Activated T-helper 2 cell treated with anti-CD3 and anti-CD28 coated beads, Interferon-gamma antibody, Interleukin-2, Interleukin-4, amounts not matched to agents 10 μg/mL and 5 μg/mL and 100 μg/mL, durations not matched to agents 14 hours and 24 hours and 36 hours (primary cell): ENCODE data around the gene CKAP4. TPM values are rescaled to one million over a fixed set of nuclear protein-coding genes. Genes with fewer than 3 reads are reported as not detected.

Experiments
- DNase-seq: peaks from one replicate; pipeline ENCODE4 v3.0.0; 2021; ENCODE audit warnings: low spot score
- H3K27ac Mint-ChIP-seq: one replicate; pipeline ENCODE4 v1.8.0; 2021; ENCODE audit warnings: mixed read lengths
- H3K27me3 Mint-ChIP-seq: one replicate; pipeline ENCODE4 v1.8.0; 2021; ENCODE audit warnings: low read depth, mixed read lengths
- H3K36me3 Mint-ChIP-seq: one replicate; pipeline ENCODE4 v1.8.0; 2021; ENCODE audit warnings: low read depth, mixed read lengths
- H3K4me1 Mint-ChIP-seq: one replicate; pipeline ENCODE4 v1.8.0; 2021; ENCODE audit warnings: low read depth, mixed read lengths
- H3K4me3 Mint-ChIP-seq: one replicate; pipeline ENCODE4 v1.8.0; 2021; ENCODE audit warnings: low read depth, mild to moderate bottlenecking, moderate library complexity, mixed read lengths
- H3K9me3 Mint-ChIP-seq: one replicate; pipeline ENCODE4 v1.8.0; 2021; ENCODE audit warnings: mixed read lengths
- intact Hi-C: fragments of 100-400 bp; cut with micrococcal nuclease; formaldehyde crosslinking; loops from one replicate; pipeline ENCODE4 v1.15.1; 2023
- total RNA-seq: library from RNA; stranded (reverse); gene quantifications from 2 replicates; pipeline ENCODE4 v1.2.3, GENCODE V29; 2022

CKAP4 gene
- total RNA-seq, 1 donor from 2014 or later, result 5.7 TPM

GRCh38 chr12:106205208-106206069 lies 42.4 kb downstream of the CKAP4 start:
- H3K27ac Mint-ChIP-seq, result no peak overlapping the region
- no peaks in the 10 kb centered on the region for H3K4me1 Mint-ChIP-seq
- no peaks in the 10 kb centered on the region for H3K36me3 Mint-ChIP-seq

GRCh38 chr12:106204312-106204711 lies 43.5 kb downstream of the CKAP4 start:
- H3K4me3 Mint-ChIP-seq, result no peak overlapping the region
- no peaks in the 10 kb centered on the region for H3K36me3 Mint-ChIP-seq
- intact Hi-C loops, result no loop called here
- no peaks in the 10 kb centered on the region for H3K4me1 Mint-ChIP-seq
- peaks cover 10% of the 10 kb centered on the region for H3K27me3 Mint-ChIP-seq
- H3K9me3 Mint-ChIP-seq, result no peaks in the 10 kb centered on the region
- no peak overlapping the region for H3K27ac Mint-ChIP-seq
- DNase-seq, result no peak

More at GRCh38 chr12:106205208-106206069, 42.4 kb downstream of the CKAP4 start:
- intact Hi-C loops, result no loop called here
- DNase-seq, result no peak
- Mint-ChIP-seq H3K4me3 (no peak overlapping the region), H3K27me3 (peaks cover 21% of the 10 kb centered on the region), H3K9me3 (no peaks in the 10 kb centered on the region)

DNA sequence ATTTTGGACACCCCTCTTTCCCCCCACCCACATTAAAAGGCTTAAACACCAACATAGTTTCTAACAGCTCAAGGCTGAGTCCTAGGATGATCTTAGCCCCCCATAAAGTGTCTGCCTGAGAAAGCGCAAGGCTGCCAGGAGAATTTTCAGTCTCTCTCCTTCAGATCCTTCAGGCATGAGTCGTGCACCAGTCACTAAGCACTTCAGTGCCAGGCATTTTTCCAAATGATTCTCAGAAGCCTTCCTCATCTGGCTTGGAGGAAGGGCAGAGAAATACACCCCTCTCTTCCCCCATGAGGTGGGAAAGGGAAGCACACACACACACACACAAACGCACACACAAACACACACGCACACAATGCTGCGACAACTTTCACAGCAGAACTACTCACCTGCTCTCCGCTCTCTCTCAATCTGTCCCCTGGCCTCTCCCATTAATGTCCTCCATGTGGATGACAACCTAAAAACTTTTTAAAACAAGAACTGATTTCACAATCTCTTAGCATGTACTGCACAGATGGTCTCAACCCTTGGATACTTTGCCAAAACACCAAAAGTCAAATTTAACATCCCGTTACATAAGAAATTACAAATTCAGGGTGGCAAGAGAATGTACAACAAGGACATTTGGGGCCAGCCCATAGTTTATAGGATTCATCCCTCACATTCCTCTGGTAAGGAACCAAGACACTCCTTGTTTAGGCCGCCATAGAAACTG lies 49.8 kb downstream of the CKAP4 start:
- no peaks in the 10 kb centered on the region for H3K9me3 Mint-ChIP-seq

DNA sequence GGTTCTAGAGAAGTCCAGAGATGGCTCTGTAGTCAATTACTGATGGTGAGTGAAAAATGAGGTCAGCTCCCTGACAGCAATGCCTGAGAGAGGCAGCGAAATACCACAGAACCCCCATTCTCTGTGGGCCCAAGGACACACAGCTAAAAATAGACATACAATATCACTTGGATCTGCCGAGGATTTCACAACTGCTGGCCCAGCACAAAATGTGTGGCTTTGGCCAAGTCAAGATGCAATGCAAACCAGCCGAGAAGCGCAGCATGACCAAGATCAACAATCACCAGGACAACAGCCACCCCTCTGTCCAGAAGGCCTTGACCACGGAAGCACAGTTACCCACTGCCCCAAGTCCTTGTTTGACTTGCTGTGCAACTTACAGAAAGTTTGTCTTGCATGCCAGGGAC lies 52.2 kb downstream of the CKAP4 start:
- Mint-ChIP-seq H3K36me3 (no peaks in the 10 kb centered on the region), H3K27me3 (peaks cover 14% of the 10 kb centered on the region), H3K4me1 (no peaks in the 10 kb centered on the region), H3K9me3 (no peaks in the 10 kb centered on the region), H3K27ac (no peak overlapping the region), H3K4me3 (no peak overlapping the region)
- intact Hi-C loops, result no loop called here
- no peak for DNase-seq

More for the DNA sequence above, 49.8 kb downstream of the CKAP4 start:
- Mint-ChIP-seq H3K4me1 (no peaks in the 10 kb centered on the region), H3K27ac (no peak overlapping the region), H3K4me3 (no peak overlapping the region), H3K36me3 (no peaks in the 10 kb centered on the region), H3K27me3 (peaks cover 14% of the 10 kb centered on the region)
- intact Hi-C loops, result no loop called here
- no peak for DNase-seq

DNA sequence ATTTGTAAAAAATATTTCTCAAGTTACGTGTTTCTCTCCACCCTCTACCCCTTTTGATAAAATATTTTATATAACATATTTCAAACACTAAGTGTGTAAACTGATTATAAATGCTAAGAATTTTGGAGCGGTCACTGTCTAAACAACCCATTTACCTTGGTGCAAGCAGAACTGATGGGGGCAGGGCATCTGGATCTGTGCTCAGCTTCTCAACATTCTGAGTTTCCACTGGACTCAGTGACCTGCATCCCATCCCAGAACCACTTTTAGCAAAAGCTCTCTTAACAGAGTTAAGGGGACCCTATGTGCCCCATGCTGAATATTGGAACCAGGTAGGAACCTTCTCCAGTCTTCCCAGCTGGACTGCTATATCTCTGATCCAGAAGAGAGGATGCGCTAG lies 53.5 kb downstream of the CKAP4 start:
- Mint-ChIP-seq H3K4me1 (no peaks in the 10 kb centered on the region), H3K27me3 (peaks cover 14% of the 10 kb centered on the region), H3K4me3 (no peak overlapping the region), H3K27ac (no peak overlapping the region), H3K9me3 (no peaks in the 10 kb centered on the region), H3K36me3 (no peaks in the 10 kb centered on the region)
- intact Hi-C loops, result no loop called here
- DNase-seq, result no peak

DNA sequence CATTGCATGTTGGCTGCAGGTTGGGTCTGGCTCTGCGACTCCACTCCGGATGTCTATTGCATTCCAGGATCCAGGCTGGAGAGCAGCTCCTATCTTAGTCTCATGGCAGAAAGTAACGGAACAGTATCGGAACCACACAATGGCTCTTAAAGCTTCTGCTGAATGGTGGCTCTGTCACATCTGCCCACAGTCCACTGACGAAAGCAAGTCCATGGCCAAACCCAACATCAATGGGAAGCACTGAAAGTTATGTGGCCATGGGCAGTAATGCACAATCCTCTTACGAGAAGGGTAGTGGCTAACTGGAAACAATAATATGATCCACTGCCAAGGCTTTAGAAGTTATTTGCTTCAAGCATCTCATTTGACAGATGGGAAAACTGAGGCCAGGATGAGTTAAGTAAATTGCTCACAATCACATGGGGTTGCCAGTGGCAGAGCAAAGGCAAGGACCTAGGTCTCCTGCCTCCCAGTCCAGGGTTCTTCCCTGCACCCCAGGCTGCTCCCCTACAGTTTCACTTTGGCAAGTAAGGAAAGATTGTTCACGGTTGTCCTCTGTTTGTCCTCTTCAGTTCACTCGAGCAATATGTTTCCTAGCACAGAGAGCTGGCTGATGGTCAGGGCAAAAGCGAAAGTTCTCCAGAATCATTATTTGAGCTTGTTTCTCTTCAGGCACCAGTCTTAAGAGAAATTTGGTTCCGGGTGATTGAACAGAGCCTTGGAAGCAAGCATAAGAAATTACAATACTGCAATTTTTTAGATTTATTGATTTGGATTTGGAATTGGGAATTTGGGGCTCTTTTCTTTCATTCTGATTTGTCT lies 54.2 kb downstream of the CKAP4 start:
- Mint-ChIP-seq H3K27ac (no peak overlapping the region), H3K36me3 (no peaks in the 10 kb centered on the region), H3K4me1 (no peaks in the 10 kb centered on the region), H3K27me3 (peaks cover 14% of the 10 kb centered on the region), H3K4me3 (no peak overlapping the region), H3K9me3 (no peaks in the 10 kb centered on the region)
- intact Hi-C loops, result no loop called here
- DNase-seq, result no peak

DNA sequence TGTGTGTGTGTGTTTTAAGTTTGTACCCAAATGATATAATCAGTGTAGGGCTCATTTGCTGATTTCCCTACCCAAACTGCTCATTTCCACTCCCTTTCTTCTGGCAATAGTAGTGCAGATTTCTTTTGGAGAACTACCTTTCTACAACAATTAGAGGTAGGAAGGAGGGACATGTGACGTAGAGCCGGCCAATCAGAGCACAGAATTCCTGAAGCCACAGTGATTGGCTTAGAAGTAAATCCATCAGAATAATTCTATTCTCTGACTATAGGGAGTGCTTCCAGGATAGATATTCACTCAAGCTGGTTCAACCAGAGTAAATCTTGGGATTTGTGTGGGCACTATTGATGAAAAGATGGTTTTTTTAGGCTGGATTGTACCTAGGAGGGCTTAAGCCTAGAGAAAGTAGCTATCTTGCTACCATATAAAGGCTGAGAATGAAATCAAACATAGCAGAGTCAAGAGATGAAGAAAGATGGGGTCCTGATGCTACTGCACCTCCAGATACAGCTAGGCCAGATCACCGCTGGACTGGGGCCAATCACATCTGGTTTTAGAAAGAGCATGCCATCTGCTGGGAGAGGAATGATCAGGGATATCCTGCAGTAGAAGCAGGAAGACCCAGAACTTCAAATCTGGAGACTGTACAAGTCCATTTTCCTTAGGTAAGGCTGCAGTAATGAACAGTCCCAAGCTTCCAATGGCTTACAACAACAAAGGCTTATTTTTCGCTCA lies 55.0 kb downstream of the CKAP4 start:
- Mint-ChIP-seq H3K9me3 (no peaks in the 10 kb centered on the region), H3K4me3 (no peak overlapping the region), H3K27me3 (peaks cover 11% of the 10 kb centered on the region), H3K4me1 (no peaks in the 10 kb centered on the region), H3K36me3 (no peaks in the 10 kb centered on the region), H3K27ac (no peak overlapping the region)
- intact Hi-C loops, result no loop called here
- DNase-seq, result no peak

DNA sequence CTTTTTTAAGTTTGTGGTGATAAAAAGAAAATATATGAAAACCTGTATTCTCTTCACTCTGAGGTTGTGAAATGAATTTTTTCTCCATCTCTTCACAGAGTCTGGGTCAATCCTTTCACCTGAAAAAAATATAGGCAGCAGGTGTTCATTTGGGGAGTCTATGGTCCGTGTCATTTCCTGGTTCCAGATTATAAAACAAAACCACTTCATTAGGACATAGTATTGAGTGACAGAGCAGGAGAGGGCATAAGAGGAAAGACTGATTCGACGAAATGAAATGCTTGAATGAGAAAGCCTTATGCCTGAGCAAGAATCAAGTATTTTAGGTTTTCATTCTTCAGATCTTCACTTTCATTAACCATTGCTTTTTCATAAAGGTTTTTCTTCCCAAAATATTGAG lies 57.2 kb downstream of the CKAP4 start:
- no peaks in the 10 kb centered on the region for H3K36me3 Mint-ChIP-seq
- no peak for DNase-seq
- peaks cover 6% of the 10 kb centered on the region for H3K27me3 Mint-ChIP-seq
- intact Hi-C loops, result no loop called here
- H3K4me3 Mint-ChIP-seq, result no peak overlapping the region
- H3K9me3 Mint-ChIP-seq, result no peaks in the 10 kb centered on the region
- no peaks in the 10 kb centered on the region for H3K4me1 Mint-ChIP-seq
- H3K27ac Mint-ChIP-seq, result no peak overlapping the region

GRCh38 chr12:106189341-106189740 lies 58.5 kb downstream of the CKAP4 start:
- H3K4me1 Mint-ChIP-seq, result no peaks in the 10 kb centered on the region

DNA sequence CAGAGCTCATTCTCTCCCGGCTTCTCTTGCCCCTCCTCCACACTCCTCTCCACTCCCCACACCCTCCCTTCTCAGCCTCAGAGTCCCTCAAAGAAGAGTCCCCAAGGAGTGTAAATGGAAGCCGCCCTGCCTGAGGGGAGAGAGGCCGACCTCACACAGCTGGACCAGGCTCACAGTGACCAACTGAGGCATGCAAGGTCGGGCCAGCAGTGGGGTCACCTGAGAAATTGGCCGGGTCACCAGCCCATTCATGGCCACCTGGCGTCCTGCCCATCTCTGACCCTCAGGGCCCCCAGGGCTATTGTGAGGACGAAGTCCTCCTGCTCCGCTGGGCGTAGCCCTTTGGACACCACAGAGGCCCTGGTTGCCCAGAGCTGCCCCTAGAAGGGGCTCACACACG lies 59.6 kb downstream of the CKAP4 start:
- H3K27ac Mint-ChIP-seq, result no peak overlapping the region
- intact Hi-C loops, result no loop called here

More at GRCh38 chr12:106189341-106189740, 58.5 kb downstream of the CKAP4 start:
- no peaks in the 10 kb centered on the region for H3K9me3 Mint-ChIP-seq
- no peak overlapping the region for H3K27ac Mint-ChIP-seq
- DNase-seq, result no peak
- H3K4me3 Mint-ChIP-seq, result no peak overlapping the region
- H3K36me3 Mint-ChIP-seq, result no peaks in the 10 kb centered on the region
- peaks cover 3% of the 10 kb centered on the region for H3K27me3 Mint-ChIP-seq
- intact Hi-C loops, result no loop called here

More for the DNA sequence above, 59.6 kb downstream of the CKAP4 start:
- Mint-ChIP-seq H3K4me1 (no peaks in the 10 kb centered on the region), H3K4me3 (no peak overlapping the region), H3K9me3 (no peaks in the 10 kb centered on the region), H3K36me3 (no peaks in the 10 kb centered on the region), H3K27me3 (peaks cover 4% of the 10 kb centered on the region)
- DNase-seq, result no peak
